Thyroid gland (tissue), 4 donors: ENCODE data around the gene PLBD2. TPM values are rescaled to one million over a fixed set of nuclear protein-coding genes. Genes with fewer than 3 reads are reported as not detected.

Experiments used
- DNase-seq, 2 donors: peaks; one replicate each; pipeline ENCODE4 v3.0.0-alpha.2; 2019
- H3K27ac ChIP-seq, 3 donors: fragments of 200-600 bp; sonication (generic); 1 replicate in 2 of 3; 2 replicates in 1 of 3; pipeline ENCODE4 v1.5.1; 2016 to 2019; ENCODE audit warnings: mild to moderate bottlenecking in 1 of 3, moderate library complexity in 1 of 3
- H3K27me3 ChIP-seq: fragments of 200-600 bp; sonication (generic); one replicate; pipeline ENCODE4 v1.5.1; 2019
- H3K36me3 ChIP-seq, 2 donors: fragments of 200-600 bp; sonication (generic); one replicate each; pipeline ENCODE4 v1.5.1; 2016 to 2019
- H3K4me1 ChIP-seq, 2 donors: fragments of 200-600 bp; sonication (generic); one replicate each; pipeline ENCODE4 v1.5.1; 2017 to 2019
- H3K4me3 ChIP-seq, 3 donors: fragments of 200-600 bp; sonication (generic); replicated peaks in 1 of 3; 1 replicate in 2 of 3; 2 replicates in 1 of 3; pipeline ENCODE4 v1.5.1; 2016; ENCODE audit warnings: mild to moderate bottlenecking in 1 of 3
- H3K9me3 ChIP-seq: fragments of 200-600 bp; sonication (generic); one replicate; pipeline ENCODE4 v1.5.1; 2017
- CTCF ChIP-seq, 6 experiments: fragments of 200-600 bp in 3 of 6; fragments of 450-650 bp in 3 of 6; sonication (generic) in 3 of 6; IDR thresholded peaks; one replicate each; pipeline ENCODE4 v1.5.1; 2016 to 2019; ENCODE audit warnings: antibody characterized with exemption in 6 of 6, mild to moderate bottlenecking in 2 of 6, inconsistent platforms in 1 of 6, moderate library complexity in 1 of 6
- POLR2A ChIP-seq, 2 donors: fragments of 450-650 bp; IDR thresholded peaks; one replicate each; pipeline ENCODE4 v1.6.1; 2017; ENCODE audit warnings: antibody characterized with exemption in 2 of 2, mild to moderate bottlenecking in 2 of 2, moderate library complexity in 1 of 2
- WGBS, 2 donors: methylation state at CpG; one replicate each; pipeline ENCODE4 v1.1.5; 2017; 5-methylcytosine and 5-hydroxymethylcytosine counted together
- intact Hi-C: fragments of 100-400 bp; cut with DNase I; formaldehyde crosslinking; loops from one replicate; pipeline ENCODE4 v1.15.1; 2023
- total RNA-seq, 4 donors: library from RNA; depleted of rRNA; stranded (reverse); fragments of >200 nt; gene quantifications; one replicate each; pipeline ENCODE4 v1.2.3, GENCODE V29; 2016

Gene PLBD2
- total RNA-seq: 10 to 100 TPM; 21.0 to 51.5 (median 44.3) TPM

- Histone ChIP-seq H3K36me3 (no peaks in the 10 kb centered on the region), H3K9me3 (no peaks in the 10 kb centered on the region), H3K4me3 (peak within 1 kb of the TSS; percentile 22 to 80 (median 57)), H3K4me1 (peaks cover 0 to 4% of the 10 kb centered on the region in 2 donors), H3K27ac (peak within 1 kb of the TSS; percentile 76 to 90 (median 80)), H3K27me3 (no peaks in the 10 kb centered on the region)
- DNase-seq: peak; percentile 95
- TF ChIP-seq POLR2A (IDR thresholded peaks at IDR 0.05) (peak; percentile 37 to 71), CTCF (IDR thresholded peaks at IDR 0.05) (peak in 1 of 6 experiments; percentile 12)
- intact Hi-C loops: loop anchor here (2.0 to 10.0 kb wide), 2 partner anchors 24 to 66 kb away; partner anchors contain the start of genes SDSL and SLC8B1
- 2% methylated on average over 20 to 26 of the region's 67 CpGs for WGBS, 2 donors
Measured at GRCh38 chr12:113358381-113359132, at the start of gene PLBD2. PLBD2 (plus strand) TSS chr12:113358587; CDS start chr12:113358601, 14 bp downstream.

GRCh38 chr12:113310489-113310888 is 47.9 kb upstream of the PLBD2 start:
- no peak for DNase-seq
- Histone ChIP-seq H3K27ac (no peak overlapping the region), H3K4me1 (no peaks in the 10 kb centered on the region), H3K27me3 (no peaks in the 10 kb centered on the region), H3K4me3 (no peak overlapping the region), H3K9me3 (no peaks in the 10 kb centered on the region), H3K36me3 (peaks cover 13 to 15% of the 10 kb centered on the region in 2 donors)
- TF ChIP-seq CTCF (IDR thresholded peaks at IDR 0.05) (no peak), POLR2A (IDR thresholded peaks at IDR 0.05) (no peak)
- WGBS, 2 donors: 95 to 100% methylated on average over 1 of the region's 1 CpG
- intact Hi-C loops: no loop called here

- no peak for DNase-seq
- intact Hi-C loops: no loop called here
- H3K27ac ChIP-seq: no peak overlapping the region
Measured at GRCh38 chr12:113314121-113314529, 44.3 kb upstream of the PLBD2 start.

GRCh38 chr12:113315358-113315757 is 43.0 kb upstream of the PLBD2 start:
- 80 to 84% methylated on average over 6 to 9 of the region's 9 CpGs for WGBS, 2 donors
- intact Hi-C loops: no loop called here
- no peak overlapping the region for H3K27ac ChIP-seq

More at GRCh38 chr12:113314121-113314529, 44.3 kb upstream of the PLBD2 start:
- Histone ChIP-seq H3K9me3 (no peaks in the 10 kb centered on the region), H3K27me3 (no peaks in the 10 kb centered on the region), H3K36me3 (peaks cover 23 to 24% of the 10 kb centered on the region in 2 donors), H3K4me1 (no peaks in the 10 kb centered on the region), H3K4me3 (no peak overlapping the region)
- TF ChIP-seq POLR2A (IDR thresholded peaks at IDR 0.05): no peak
- no peak for TF ChIP-seq CTCF (IDR thresholded peaks at IDR 0.05)
- 86 to 90% methylated on average over 7 of the region's 7 CpGs for WGBS, 2 donors

More at GRCh38 chr12:113315358-113315757, 43.0 kb upstream of the PLBD2 start:
- Histone ChIP-seq H3K27me3 (no peaks in the 10 kb centered on the region), H3K9me3 (no peaks in the 10 kb centered on the region), H3K36me3 (peaks cover 15 to 22% of the 10 kb centered on the region in 2 donors), H3K4me3 (no peak overlapping the region), H3K4me1 (no peaks in the 10 kb centered on the region)
- TF ChIP-seq CTCF (IDR thresholded peaks at IDR 0.05): no peak
- no peak for TF ChIP-seq POLR2A (IDR thresholded peaks at IDR 0.05)
- no peak for DNase-seq
